ENCODE measurements around the gene GATA2.

Gene GATA2

GRCh38 chr3:128492671-128493569 is at the start of gene GATA2:
Gene GATA2 (minus strand): TSS chr3:128493201. CDS start chr3:128487031, 6,170 bp downstream.
- DNase-seq (ENCODE audit: extremely low read depth, low read depth) = no peak
- TF ChIP-seq CTCF (IDR thresholded peaks at IDR 0.05; ENCODE audit: low read depth, low read length, missing control alignments) = no peak
- peak within 1 kb of the TSS; percentile 94 for H3K4me3 ChIP-seq (replicated peaks; ENCODE audit: low read depth, low read length)

GRCh38 chr3:128541246-128541645 is 48.2 kb upstream of the GATA2 start:
- DNase-seq (ENCODE audit: extremely low read depth, low read depth) = no peak
- no peak for TF ChIP-seq CTCF (IDR thresholded peaks at IDR 0.05; ENCODE audit: low read depth, low read length, missing control alignments)
- no peak overlapping the region for H3K4me3 ChIP-seq (replicated peaks; ENCODE audit: low read depth, low read length)

- no peak for DNase-seq (ENCODE audit: extremely low read depth, low read depth)
- no peak for TF ChIP-seq CTCF (IDR thresholded peaks at IDR 0.05; ENCODE audit: low read depth, low read length, missing control alignments)
- H3K4me3 ChIP-seq (replicated peaks; ENCODE audit: low read depth, low read length) = no peak overlapping the region
Observed at GRCh38 chr3:128539376-128539775, 46.4 kb upstream of the GATA2 start.

GRCh38 chr3:128537091-128537703 is 44.2 kb upstream of the GATA2 start:
- no peak for DNase-seq (ENCODE audit: extremely low read depth, low read depth)
- TF ChIP-seq CTCF (IDR thresholded peaks at IDR 0.05; ENCODE audit: low read depth, low read length, missing control alignments) = no peak

GRCh38 chr3:128532012-128532983 is 39.3 kb upstream of the GATA2 start:
- TF ChIP-seq CTCF (IDR thresholded peaks at IDR 0.05; ENCODE audit: low read depth, low read length, missing control alignments) = no peak
- no peak for DNase-seq (ENCODE audit: extremely low read depth, low read depth)
- H3K4me3 ChIP-seq (replicated peaks; ENCODE audit: low read depth, low read length) = no peak overlapping the region

More at GRCh38 chr3:128537091-128537703, 44.2 kb upstream of the GATA2 start:
- H3K4me3 ChIP-seq (replicated peaks; ENCODE audit: low read depth, low read length) = no peak overlapping the region

All from HFF-Myc (cell line).